Measurements from ENCODE around the gene PTPN5. TPM values are rescaled to one million over a fixed set of nuclear protein-coding genes. Genes with fewer than 3 reads are reported as not detected.

PTPN5 gene
- total RNA-seq, 1 experiment from 2014 or later = 1.4 TPM

GRCh38 chr11:18802381-18803257 lies 11.0 kb upstream of the PTPN5 start:
- Histone ChIP-seq H3K4ac (ENCODE audit: low read depth, low read length) (no peak overlapping the region), H3K14ac (ENCODE audit: insufficient read depth, low read length) (no peak overlapping the region), H3K4me2 (ENCODE audit: insufficient read depth, insufficient read length, low read length) (no peak overlapping the region), H3K4me1 (ENCODE audit: insufficient read depth, low read length) (no peaks in the 10 kb centered on the region), H3K27ac (ENCODE audit: insufficient read length, low read depth, low read length) (no peak overlapping the region), H4K5ac (ENCODE audit: insufficient read length, low read depth, low read length) (no peak overlapping the region), H2BK12ac (ENCODE audit: insufficient read length, low read depth, low read length) (no peak overlapping the region), H4K20me1 (ENCODE audit: control insufficient read depth, insufficient read depth, insufficient read length) (no peaks in the 10 kb centered on the region), H2AK5ac (ENCODE audit: insufficient read length, low read length) (no peak overlapping the region), H4K8ac (replicated peaks; ENCODE audit: insufficient read length, low read depth, low read length) (no peak overlapping the region), H3K9me3 (ENCODE audit: control insufficient read depth, low read depth, low read length) (no peaks in the 10 kb centered on the region), H3K23me2 (ENCODE audit: insufficient read length, low read depth, low read length, poor library complexity, severe bottlenecking) (no peaks in the 10 kb centered on the region), H3K56ac (ENCODE audit: insufficient read length, low read depth, low read length) (no peak overlapping the region), H3K27me3 (ENCODE audit: insufficient read depth, low read length) (no peaks in the 10 kb centered on the region), H3K23ac (ENCODE audit: insufficient read length, low read depth, low read length) (no peak overlapping the region), H2BK5ac (ENCODE audit: insufficient read length, low read length) (no peak overlapping the region), H2BK15ac (ENCODE audit: low read depth, low read length) (no peak overlapping the region), H2AFZ (ENCODE audit: low read length) (no peak overlapping the region), H3T11ph (ENCODE audit: low read length) (no peak overlapping the region), H3K9ac (ENCODE audit: extremely low read depth, insufficient read length, low read length) (no peak overlapping the region), H2BK120ac (ENCODE audit: low read depth, low read length, poor library complexity, severe bottlenecking) (no peak overlapping the region), H3K18ac (ENCODE audit: insufficient read length, low read depth, low read length) (no peak overlapping the region), H4K91ac (ENCODE audit: insufficient read length, low read depth, low read length) (no peak overlapping the region), H2BK20ac (ENCODE audit: low read depth, low read length, poor library complexity, severe bottlenecking) (no peak overlapping the region), H3K79me1 (ENCODE audit: insufficient read depth, low read depth, low read length, poor library complexity, severe bottlenecking) (no peaks in the 10 kb centered on the region), H3K79me2 (ENCODE audit: insufficient read depth, low read length) (no peaks in the 10 kb centered on the region)
- no peaks in the 10 kb centered on the region for H3K36me3 Mint-ChIP-seq (ENCODE audit: insufficient read depth in 1 of 3, low read depth in 3 of 3)
- no peak overlapping the region for H3K4me3 Mint-ChIP-seq
- H3K27me3 Mint-ChIP-seq (ENCODE audit: low read depth) = peaks cover 60% of the 10 kb centered on the region
- no CpG with 5 or more reads among the region's 13 CpGs for WGBS (ENCODE audit: extremely low coverage, insufficient read length, low lambda C conversion rate)
- no peak overlapping the region for H3K27ac Mint-ChIP-seq
- peaks cover 0 to 2% of the 10 kb centered on the region in 2 experiments; a peak in 1 of 4 replicates for H3K4me1 Mint-ChIP-seq
- peak; percentile 61 for DNase-seq
- TF ChIP-seq, protein P1, sequence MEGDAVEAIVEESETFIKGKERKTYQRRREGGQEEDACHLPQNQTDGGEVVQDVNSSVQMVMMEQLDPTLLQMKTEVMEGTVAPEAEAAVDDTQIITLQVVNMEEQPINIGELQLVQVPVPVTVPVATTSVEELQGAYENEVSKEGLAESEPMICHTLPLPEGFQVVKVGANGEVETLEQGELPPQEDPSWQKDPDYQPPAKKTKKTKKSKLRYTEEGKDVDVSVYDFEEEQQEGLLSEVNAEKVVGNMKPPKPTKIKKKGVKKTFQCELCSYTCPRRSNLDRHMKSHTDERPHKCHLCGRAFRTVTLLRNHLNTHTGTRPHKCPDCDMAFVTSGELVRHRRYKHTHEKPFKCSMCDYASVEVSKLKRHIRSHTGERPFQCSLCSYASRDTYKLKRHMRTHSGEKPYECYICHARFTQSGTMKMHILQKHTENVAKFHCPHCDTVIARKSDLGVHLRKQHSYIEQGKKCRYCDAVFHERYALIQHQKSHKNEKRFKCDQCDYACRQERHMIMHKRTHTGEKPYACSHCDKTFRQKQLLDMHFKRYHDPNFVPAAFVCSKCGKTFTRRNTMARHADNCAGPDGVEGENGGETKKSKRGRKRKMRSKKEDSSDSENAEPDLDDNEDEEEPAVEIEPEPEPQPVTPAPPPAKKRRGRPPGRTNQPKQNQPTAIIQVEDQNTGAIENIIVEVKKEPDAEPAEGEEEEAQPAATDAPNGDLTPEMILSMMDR (conservative IDR thresholded peaks at IDR 0.05) = peak; percentile 81
- no peaks in the 10 kb centered on the region for H3K9me3 Mint-ChIP-seq

Measured in H9 (cell line).